Measurements from ENCODE around the gene SDHC. TPM values are rescaled to one million over a fixed set of nuclear protein-coding genes. Genes with fewer than 3 reads are reported as not detected.
"Not testable (repeated sequence)": the region's sequence is repeated elsewhere in the genome, so short reads cannot be mapped to it uniquely, and the experiment has no call there.

Gene SDHC
- total RNA-seq, 1 donor from 2014 or later, result 20.1 TPM

DNA sequence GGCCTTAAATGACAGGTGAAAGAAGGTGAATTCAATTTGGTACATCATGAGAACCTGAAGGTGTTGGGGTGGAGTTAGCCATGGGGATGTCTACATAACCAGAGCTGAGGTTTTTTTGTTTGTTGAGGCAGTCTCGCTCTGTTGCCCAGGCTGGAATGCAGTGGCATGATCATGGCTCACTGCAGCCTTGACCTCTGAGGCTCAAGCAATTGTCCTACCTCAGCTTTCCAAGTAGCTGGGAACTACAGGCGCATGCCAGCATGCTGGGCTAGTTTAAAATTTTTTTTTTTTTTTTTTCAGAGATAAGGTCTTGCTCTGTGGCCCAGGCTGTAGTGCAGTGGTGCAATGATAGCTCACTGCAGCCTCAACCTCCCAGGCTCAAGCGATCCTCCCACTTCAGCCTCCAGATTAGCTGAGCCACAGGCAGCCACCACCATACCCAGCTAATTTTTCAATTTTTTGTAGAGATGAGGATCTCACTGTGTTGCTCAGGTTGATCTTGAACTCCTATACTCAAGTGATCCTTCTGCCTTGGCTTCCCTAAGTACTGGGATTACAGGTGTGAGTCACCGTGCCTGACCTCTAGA is 2.5 kb upstream of the SDHC start:
- no peak for DNase-seq

DNA sequence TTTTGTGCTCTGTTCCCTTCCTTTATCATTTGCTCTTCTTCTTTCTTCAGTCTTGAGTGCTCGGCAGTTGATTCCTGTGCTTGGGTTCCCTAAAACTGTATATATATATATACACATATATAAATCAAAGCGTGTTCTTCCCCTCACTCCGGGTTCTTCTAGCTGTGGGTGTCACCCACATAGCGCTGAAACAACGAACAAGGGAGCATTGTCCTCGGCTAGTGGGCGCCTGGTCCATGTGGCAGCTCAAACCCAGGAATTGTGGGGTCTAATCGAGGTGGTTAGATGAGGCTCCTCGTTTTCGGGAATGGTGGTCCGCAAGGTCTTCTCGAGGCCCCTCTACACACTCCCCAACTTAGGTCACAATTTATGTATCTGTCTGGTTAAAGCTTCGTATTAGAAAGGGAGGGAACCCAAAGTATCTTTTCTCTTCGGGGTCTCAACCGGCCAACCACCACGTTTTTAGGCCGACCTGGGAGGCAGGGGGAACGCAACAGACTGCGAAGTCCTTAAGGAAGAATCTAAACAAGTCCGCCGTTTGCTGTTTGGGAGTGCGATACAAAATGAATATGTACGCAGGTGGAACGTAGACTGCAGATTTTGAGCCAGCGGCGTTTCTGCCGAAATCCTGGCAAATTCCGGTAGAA is 504 bp upstream of the SDHC start:
- no peak for DNase-seq

DNA sequence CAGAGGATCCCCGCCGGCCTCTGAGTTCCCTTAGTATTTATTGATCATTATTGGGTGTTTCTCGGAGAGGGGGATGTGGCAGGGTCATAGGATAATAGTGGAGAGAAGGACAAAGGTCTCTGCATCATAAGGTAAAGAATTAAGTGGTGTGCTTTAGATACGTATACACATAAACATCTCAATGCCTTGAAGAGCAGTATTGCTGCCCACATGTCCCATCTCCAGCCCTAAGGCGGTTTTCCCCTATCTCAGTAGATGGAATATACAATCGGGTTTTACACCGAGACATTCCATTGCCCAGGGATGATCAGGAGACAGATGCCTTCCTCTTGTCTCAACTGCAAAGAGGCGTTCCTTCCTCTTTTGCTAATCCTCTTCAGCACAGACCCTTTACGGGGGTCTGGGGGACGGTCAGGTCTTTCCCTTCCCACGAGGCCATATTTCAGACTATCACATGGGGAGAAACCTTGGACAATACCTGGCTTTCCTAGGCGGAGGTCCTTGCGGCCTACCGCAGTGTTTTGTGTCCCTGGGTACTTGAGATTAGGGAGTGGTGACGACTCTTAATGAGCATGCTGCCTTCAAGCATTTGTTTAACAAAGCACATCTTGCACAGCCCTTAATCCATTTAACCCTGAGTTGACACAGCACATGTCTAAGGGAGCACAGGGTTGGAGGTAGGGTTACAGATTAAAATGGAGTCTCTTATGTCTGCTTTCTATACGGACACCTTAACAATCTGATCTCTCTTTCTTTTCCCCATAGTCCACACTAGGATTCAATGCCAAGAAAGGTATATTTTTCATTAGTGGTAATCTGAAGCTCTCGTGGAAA is 1.9 kb downstream of the SDHC start:
- not testable (repeated sequence) for DNase-seq

DNA sequence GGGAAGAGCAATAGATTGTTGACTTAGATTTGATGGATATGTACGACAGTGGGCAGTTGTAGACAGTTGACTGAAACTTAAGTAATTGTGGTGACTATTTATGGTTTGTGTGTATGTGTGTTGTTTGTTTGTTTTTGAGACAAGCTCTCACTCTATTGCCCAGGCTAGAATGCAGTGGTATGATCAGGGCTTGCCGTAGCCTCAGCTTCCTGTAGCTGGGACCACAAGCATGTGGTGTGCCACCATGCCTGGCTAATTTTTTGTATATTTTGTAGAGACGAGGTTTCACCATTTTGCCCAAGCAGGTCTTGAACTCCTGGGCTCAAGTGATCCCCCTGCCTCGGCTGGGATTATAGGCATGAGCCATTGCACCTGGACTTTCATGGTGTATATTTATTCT is 9.8 kb downstream of the SDHC start:
- no peak for DNase-seq

DNA sequence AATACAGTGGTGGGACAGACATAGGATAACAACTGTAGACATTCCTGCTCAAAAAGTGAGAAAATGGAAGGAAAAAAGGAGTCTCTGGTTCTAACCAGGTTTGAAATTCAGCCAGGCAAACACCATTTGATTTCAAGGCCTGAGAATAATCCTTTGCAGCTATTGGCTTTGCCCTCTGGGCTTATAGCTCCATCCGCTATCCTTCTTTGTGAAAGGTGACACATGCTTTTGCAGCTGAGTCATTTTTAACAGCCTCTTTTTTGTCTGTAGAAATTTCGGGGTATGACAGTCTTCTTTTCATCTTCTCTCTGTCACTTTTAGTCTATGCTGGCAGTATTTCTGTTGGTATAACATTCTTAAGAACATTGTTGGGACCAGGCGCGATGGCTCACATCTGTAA is 16.2 kb downstream of the SDHC start:
- no peak for DNase-seq

DNA sequence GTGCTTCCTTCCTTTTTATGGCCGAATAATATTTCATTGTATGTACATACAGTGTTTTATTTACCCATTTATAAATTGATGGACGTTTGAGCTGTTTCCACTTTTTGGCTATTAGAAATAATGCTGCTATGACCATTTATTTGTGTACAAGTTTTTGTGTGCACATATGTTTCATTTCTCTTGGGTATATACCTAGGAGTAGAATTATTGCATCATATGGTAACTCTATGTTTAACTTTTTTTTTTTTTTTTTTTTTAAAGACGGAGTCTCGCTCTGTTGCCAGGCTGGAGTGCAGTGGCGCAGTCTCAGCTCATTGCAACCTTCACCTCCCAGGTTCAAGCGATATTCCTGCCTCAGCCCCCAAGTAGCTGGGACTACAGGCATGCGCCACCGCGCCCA is 19.0 kb downstream of the SDHC start:
- DNase-seq, result no peak

DNA sequence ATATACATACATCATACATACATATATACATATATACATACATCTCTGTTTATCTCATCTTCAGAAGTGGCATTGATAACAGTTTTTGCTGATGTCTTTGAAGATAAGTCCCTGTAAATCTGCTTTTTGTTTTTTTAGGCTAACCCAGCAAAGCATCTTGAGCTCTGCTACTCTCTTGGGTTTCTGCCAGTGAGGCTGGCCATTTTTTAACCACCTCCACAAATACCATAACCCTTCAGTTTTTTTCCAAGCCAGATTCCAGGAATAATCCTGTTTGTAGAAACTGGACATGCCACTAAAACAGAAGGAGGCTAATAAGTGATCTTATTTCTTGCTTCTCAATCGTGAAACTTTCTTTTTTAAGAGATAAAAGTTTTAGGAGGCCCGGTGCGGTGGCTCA is 21.6 kb downstream of the SDHC start:
- DNase-seq, result no peak

DNA sequence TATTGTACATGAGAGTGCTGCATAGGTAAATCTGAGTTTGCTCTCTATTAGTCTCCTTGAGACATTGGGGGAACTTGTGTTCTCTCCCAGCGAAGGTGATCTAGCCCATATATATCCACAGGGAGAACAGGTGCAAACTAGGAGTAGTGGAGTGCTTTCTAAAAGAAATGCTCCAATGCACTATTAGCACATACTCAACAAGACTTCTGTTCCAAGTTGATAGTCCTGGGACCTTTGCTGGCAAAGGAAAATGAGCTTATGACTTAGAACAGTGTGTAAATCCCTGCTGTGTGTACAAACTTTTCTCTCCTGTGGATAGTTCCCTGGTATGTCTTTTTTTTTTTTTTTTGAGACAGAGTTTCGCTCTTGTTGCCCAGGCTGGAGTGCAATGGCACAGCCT is 28.0 kb downstream of the SDHC start:
- no peak for DNase-seq

DNA sequence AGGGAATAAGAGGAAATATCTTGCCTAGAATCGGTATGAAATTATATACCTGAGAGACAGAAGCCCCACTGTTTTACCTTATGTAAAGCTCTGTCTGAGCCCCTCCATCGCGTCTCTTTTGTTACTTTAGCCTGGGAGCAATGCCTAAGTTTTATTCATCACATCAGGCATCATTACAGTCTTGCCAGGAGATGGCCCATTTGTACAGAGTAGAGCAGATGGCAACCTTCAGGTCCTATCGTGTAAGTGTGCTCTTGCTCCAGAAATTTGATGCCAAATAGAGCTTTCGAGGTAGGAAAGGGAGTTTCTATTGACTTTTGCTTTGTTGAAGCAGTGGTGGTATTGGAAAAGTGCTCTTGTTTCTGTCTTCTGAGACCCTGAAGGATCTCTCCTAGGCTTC is 28.6 kb downstream of the SDHC start:
- DNase-seq, result no peak

DNA sequence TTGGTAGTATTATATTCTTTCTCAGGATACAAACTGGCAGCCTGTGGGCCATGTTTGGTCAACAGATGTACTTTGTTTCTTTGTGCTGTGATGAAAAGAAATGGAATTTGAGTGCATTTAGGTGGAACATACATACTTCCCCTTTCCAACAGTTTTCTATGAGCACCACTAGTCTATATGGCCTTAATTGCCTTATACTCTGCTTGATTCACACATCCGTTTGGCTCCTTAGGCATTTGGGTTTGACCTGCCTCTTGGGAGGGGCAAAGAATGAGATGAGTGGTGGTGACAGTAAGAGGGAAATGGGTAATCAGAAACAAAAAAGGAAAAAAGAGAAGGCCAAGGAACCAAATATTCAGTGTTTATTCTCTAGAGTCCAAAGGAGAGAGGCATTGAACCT is 36.5 kb downstream of the SDHC start:
- no peak for DNase-seq

DNA sequence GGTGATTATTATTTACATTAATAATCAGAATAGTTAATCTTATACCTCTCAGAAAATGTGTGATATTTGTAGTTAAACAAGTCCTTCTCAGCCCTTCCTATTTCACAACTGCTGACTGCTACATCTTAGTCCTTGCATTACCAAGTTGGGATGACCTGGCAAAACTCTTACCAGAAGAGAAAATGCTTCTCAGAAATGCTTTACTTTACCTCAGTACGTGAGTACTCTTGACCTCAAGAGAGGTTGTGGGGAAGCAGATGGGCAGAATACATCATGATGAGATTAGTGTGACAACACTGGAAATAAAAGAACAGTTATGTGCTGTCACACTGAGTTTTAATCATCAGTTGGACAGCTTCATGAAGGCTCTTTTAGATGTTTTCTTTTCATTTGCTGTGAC is 37.3 kb downstream of the SDHC start:
- DNase-seq, result no peak

DNA sequence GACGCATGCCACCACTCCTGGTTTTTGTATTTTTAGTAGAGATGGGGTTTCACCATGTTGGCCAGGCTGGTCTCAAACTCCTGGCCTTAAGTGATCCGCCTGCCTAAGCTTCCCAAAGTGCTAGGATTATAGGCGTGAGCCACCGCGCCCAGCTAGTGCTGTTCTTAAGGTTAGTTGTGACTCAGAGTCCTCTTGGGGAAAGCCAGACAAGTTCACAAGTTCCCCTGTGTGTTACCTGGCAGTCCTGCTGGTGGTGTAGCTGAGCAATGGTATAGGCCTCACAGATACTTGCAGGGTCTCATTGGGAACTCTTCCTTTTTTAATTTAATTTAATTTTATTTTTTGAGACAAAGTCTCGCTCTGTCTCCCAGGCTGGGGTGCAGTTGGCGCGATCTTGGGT is 42.9 kb downstream of the SDHC start:
- no peak for DNase-seq

DNA sequence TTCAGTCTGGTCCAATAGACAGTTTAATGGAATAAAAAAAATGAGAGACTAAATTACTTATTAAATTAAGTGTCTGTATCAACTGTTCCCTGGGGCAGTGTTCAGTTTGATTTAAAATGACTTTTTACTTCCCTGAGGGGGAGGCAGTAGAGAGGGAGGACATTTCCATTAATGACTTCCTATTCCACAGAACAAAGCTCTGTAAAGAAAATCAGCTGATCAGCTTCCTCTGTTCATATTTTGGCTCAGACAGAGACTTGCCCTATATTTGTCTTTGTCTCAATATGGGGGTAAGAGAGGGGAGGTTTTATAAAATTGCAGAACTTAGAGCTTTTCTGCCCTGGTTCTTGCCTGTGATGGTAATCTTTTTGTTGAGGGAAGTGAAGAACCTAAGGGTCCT is 45.1 kb downstream of the SDHC start:
- peak; percentile 48 for DNase-seq

DNA sequence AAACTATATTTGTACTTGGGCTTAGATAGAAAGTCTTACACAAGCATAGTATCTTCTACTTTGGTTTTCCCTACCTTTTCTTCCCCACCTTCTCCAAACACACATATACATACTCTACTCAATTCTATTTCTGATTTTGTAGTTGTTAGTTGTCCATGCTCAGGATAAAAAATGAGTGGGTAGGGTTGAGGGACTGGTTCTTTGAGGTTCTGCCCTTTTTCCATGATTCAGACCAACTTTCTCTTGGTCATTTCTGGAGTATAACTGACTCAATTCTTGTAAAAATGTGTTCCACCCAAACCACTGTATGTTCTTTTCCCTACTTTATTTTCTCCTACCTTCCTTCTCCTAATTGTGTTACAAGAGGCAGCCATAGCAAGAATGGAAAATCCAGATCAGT is 50.2 kb downstream of the SDHC start:
- no peak for DNase-seq

DNA sequence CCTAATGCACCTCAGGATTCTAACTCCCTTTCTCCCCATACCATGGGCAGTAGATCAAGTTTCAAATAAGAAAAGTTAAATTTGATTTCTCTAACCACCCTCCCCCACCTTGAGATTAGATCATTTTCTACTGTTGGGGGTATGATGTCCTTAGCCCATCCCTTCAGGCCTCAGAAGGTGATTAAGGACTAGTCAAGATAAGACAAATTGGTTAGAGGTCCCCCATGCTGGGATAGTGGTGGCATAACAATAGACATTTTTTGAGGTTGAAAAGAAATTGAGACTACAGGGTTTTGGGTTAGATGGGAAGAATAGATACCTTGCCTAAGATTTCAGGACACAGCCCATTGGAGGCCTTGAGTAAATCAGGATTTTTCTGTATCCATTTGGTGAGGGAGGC is 51.0 kb downstream of the SDHC start:
- no peak for DNase-seq

DNA sequence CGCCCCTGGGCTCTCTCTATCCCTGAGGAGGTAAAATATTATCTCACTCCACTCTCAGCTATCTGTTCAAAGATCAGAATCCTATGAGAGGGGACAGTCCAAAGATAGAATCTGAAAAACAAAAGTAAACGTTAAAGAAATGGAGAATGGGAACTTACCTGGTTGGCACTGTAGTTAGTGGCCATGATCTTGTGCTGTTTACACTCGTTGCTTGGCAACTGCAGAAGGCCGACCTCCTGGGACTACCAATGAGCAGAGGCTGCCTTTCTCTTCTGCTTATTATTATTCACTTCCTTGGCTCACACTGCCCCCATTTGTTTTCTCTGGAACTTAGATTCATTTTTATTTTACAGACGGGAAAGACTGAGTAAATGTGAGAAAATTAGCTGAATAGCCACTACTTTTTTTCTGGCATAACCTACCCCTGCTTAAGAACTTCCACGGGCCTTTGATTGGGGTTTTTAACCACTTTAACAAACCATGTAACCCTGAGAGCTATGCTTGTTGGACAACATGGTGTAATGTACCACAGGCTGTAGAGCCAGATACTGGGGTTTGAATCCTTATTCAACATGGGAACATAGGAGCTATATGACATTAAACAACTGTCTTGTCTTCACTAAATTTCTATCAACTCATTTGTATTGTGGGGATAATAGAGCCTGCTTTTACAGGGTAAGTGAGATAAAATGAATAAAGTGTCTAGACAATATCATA is 53.7 kb downstream of the SDHC start, which contains the start of gene CFAP126:
CFAP126 (minus strand) TSS at position 193 of the 717 bp plus-strand sequence; CDS start at position 185, 8 bp downstream.
- peak; percentile 86 for DNase-seq

DNA sequence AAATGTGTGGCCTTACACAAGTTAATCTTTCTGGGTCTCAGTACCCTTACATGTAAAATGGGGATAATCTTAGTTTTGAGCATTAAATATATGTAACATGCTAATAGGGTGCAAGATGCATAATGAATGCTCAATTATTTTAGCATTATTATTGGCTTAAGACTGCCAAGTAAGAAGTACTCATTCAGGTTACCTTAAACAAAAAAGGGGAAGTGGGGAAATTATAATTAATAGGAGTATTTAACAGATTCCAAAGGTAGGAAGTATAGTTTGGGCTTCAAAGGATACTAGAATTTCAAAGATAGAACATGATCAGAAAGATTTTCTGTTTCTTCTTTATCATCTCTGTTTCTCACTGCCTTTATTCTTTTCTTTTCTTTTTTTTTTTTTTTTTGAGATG is 59.3 kb downstream of the SDHC start:
- no peak for DNase-seq

DNA sequence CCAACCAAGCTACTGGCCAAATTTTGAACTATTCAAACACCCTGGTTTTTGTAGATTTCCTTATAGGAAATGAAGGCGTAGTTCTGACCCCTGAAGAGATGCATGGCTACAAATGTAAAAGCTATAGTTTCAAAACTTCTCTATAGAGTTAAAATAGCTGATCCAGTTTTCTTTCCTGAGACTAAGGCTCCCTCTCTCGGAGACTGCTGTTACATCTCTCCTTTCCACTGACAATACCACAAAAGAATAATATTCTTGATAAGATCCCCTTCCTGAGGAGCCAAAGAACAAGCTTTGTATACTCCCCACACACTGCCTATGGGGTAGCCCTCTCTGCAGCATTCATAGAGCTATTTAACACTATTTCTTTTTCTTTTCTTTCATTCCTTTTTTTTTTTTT is 60.2 kb downstream of the SDHC start:
- peak; percentile 56 for DNase-seq

DNA sequence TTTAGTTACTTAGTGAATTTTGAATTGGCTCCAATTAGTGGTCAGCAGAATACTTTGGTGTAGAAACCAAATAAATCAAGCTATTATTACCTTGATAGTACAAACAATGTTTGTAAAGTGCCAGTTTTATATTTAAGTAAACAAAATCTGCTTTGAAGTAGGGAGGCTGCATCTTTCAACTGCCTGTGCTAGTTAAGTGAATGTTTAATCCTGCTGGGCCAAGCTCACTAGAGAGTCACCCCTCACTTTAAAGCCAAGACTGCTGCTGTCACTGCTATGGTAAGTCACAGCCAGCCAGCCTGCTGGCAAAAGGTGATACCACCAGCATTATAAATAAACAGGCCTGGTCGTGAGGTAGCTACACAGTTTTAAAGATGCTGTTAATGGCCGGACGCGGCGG is 63.8 kb downstream of the SDHC start:
- no peak for DNase-seq

DNA sequence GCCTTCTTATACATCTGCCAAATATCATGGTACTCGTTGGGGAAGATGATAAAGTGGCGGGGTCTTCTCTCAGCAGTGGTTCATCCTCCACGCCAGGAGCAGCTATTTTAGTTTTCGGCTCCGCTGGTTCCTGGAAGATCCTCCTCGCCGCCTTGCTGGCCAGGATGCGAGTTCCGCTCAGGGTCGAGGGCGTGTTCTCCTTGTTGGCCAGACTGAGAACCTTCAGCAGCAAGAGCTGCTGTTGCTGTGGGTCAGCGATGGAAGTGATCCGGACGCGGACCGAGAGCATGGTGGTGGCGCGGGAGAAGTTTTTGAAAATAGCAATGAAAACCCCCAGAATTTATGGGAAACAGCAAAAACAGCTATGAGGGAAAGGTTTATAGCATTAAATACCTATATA is 64.9 kb downstream of the SDHC start:
- DNase-seq, result no peak

DNA sequence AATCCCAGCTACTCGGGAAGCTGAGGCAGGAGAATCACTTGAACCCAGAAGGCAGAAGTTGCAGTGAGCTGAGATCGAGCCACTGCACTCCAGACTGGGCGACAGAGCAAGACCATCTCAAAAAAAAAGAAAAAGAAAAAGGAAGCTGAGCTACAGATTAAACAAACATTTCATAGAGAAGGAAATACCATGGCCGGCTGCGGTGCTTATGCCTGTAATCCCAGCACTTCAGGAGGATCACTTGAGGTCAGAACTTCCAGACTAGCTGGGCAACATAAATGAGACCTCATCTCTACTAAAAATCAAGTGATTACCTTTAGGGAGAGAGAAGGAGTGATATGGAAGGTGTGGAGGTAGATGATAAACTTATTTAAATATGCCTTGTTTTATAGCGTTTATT is 67.5 kb downstream of the SDHC start:
- peak; percentile 41 for DNase-seq

DNA sequence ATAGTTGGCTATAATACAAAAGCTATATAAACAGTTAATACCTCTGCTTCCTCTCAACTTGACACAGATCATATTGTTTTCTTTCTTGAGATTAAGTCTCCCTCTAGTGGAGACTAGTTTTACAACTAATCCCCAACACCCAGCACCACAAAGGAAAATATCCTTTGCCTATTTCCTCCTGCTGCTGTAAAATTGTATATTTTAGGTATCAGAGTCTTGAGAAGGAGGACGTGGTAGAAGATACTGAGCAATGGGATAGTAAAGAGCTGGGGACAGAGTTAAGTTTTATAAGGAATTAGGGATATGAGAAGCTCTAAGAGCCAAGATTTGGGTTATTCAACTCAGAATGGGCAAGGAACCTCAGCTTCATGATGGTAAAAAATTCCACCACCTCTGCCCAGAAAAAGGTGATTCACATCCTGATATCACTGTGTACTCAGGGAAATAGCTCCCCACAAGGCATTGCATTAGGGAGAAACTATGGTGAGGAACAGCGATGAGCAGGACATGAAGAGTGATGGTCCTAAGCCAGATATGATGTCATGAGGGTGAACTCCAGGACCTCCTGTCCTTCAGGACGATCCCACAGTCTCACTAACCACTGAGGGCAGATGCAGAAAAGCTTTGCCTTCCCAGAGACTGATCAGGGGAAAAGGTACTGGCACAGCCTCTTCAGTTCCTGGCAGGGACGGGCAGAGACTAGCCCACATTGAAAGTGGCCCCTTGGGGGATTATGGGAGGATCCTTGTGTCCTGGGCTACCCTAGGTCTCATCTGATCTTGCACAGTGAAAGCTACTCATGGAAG is 68.2 kb downstream of the SDHC start:
- DNase-seq, result peak; percentile 81
